Stimulated activated CD8-positive, alpha-beta memory T cell treated with anti-CD3 and anti-CD28 coated beads, Interleukin-2, amount 100 ng/mL, for 48 hours (primary cell): ENCODE measurements around the gene ETNK1.

ENCODE experiments used
- DNase-seq, 2 donors: peaks; one replicate each; pipeline ENCODE4 v3.0.0-alpha.2; 2020; ENCODE audit warnings: low read depth in 2 of 2

Gene ETNK1

DNA sequence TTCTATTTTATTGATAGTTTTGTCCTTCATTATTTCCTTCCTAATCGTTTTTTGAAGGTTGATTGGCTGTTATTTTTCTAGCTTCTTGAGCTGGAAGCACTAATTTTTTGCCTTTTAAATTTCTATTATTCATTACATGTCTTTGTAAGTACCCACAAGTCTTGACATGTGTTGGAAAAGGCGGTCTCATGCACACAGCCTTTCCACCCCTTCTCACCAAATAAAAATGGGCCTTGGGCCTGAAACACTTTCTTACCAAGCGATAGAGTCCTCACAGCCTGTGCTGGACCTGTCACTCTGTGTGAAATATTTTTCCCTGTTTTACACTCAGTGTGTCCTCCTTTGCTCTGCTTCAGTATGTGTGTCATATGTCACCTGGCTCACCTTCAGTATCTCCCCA lies 9.9 kb downstream of the ETNK1 start:
- no peak for DNase-seq

DNA sequence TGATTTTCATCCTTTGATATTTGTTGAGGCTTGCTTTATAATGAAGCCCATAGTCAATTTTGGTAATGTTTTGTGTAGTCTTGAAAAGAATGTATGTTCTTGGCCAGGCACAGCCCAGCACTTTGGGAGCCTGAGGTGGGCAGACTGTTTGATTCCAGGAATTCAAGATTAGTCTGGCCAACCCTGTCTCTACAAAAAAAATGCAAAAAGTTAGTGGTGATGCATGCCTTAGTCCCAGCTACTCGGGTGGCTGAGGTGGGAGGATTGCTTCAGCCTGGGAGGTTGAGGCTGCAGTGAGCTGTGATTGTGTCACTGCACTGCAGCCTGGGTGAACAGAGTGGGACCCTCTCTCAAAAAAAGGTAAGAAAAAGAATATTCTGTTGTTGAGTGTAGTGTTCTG lies 10.8 kb downstream of the ETNK1 start:
- DNase-seq: no peak

DNA sequence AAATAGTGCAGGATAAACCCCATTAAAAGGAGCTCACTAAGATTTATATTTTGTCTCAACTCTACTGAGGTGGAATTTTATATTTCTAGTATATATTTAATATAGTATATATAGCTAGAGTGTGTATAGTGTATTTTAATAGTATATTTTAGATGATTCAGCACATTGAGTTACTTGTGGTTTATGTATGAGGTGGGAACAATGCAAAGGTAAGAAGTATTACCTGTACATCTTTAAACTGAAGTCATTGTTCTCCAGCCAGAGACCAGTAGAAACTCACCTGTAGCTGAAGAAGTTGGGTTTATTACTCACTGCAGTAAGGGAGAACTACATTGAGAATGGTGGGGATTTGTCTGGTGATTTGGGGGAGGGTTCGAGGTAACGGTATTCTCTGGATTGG lies 15.9 kb downstream of the ETNK1 start:
- no peak for DNase-seq

- DNase-seq: no peak
Measured at GRCh38 chr12:22641353-22642053, 16.5 kb downstream of the ETNK1 start.

DNA sequence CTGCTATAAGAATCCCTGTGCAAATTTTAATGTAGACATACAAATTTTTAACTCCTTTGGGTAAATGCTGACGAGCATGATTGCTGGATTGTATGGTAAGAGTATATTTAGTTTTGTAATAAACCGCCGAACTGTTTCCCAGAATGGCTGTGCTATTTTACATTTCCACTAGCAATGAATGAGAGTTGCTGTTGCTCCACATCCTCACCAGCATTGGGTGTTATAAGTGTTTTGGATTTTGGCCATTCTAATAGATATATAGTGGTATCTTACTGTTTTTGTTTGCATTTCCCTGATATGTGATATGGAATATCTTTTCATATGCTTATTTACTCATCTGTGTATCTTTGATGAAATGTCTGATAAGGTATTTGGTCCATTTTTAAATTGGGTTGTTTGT lies 23.7 kb downstream of the ETNK1 start:
- no peak for DNase-seq

DNA sequence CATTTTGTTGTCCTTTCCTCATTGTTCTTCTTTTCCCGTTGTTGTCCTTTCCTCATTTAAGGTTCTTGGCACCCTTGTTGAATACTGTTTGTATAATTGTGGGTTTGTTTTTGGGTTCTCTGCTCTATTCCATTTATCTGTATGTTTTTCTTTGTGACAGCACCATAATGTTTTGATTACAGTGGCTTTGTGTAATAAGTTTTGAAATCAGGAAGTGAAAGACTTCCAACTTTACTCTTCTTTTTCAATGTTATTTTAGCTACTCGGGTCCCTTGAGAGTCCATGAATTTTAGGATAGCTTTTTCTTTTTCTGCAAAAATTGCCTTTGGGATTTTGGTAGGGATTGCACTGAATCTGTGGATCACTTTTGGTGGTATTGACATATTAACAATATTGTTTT lies 28.1 kb downstream of the ETNK1 start:
- DNase-seq: no peak

GRCh38 chr12:22653791-22654190 lies 28.8 kb downstream of the ETNK1 start:
- no peak for DNase-seq

DNA sequence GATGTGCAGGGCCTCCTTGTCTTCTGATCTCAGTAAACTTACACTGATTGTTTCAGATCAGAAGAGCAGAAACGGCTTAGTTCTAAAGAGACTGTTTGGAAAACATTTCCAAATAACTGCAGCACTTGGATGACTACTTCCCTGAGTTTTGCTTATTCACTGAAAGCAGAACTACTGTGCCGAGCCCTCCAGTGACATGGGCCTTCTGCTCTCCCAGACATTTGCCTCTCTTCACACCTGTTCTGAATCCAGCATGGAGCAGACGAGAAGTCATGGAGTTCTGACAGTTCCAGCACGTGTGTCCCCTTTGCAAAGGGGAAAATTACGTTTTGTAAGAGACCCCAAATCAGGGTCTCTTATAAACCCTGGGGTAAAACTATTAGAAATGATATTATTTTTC lies 31.4 kb downstream of the ETNK1 start:
- no peak for DNase-seq

GRCh38 chr12:22656831-22657230 lies 31.9 kb downstream of the ETNK1 start:
- no peak for DNase-seq

- DNase-seq: no peak
Measured at GRCh38 chr12:22657538-22657937, 32.6 kb downstream of the ETNK1 start.

DNA sequence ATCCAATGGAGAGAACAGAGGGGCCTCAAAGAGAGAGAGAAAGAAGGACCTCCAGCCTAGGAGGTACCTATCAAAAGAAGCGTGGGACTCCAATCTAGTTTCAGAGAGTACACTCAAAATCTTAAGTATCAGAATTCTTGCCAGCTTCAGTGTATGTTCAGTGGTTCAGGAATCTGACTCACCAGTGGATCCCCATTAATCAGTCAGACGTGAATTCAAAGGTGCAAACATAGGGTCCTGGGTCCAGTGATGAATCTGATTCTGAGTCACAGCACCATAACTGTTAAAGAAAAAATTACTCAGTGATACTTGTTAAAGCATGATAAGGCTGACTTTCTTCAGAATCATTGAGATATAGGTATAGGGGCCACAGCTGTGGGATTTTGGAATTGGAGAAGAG lies 33.2 kb downstream of the ETNK1 start:
- no peak for DNase-seq

GRCh38 chr12:22662356-22662755 lies 37.4 kb downstream of the ETNK1 start:
- no peak for DNase-seq

DNA sequence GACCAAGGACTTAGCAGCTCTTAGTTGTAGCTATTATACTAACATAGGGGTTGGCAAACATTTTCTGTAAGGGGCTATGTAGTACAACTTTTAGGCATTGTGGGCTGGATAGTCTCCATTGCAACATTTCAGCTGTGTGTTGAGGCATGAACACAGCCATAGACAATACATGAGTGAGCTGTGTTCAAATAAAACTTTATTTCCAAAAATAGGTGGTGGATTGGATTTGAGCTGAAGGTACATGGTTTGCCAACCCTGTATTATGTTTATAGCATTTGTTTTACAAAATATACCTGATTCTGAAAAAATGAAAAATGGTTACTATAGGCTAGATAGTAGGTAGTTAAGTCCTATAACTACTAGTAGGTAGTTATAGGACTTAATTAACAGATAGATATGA lies 40.5 kb downstream of the ETNK1 start:
- no peak for DNase-seq

- no peak for DNase-seq
Measured at GRCh38 chr12:22667122-22667521, 42.2 kb downstream of the ETNK1 start.

- no peak for DNase-seq
Measured at GRCh38 chr12:22668441-22668840, 43.5 kb downstream of the ETNK1 start.

- no peak for DNase-seq
Measured at GRCh38 chr12:22670762-22671161, 45.8 kb downstream of the ETNK1 start.

- no peak for DNase-seq
Measured at GRCh38 chr12:22672951-22673350, 48.0 kb downstream of the ETNK1 start.

DNA sequence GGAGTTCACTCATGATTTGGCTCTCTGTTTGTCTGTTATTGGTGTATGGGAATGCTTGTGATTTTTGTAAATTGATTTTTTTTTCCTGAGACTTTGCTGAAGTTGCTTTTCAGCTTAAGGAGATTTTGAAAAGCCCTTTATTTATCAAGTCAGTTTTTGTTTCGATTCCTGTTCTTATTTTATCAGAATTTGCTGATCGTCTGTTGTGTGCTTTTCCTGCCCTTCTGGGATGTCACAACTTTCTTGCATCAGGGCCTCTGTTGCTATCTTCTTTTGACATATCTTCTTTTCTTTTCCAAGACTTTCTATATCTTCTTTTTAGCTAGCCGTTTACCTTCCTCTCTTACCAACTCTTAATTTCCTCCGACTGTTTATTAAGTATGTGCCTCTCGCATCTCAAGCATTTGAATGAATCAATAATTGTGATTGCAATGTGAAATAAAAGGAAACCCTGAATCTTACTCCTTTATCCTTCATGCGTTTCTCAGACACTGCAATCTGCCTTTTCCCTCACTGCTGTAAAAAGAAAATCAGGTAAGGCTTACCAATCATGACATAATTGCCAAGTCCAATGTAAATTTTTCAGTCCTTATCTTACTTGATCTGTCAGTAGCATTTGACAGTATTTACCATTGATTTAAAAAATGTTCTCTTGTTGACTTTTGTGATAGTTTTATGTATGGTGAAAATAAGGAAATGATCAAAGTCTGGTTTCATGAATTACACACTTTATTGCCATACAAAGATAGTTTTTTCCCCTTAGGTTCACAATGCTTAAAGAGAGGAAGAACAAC lies 53.0 kb downstream of the ETNK1 start:
- DNase-seq: no peak

DNA sequence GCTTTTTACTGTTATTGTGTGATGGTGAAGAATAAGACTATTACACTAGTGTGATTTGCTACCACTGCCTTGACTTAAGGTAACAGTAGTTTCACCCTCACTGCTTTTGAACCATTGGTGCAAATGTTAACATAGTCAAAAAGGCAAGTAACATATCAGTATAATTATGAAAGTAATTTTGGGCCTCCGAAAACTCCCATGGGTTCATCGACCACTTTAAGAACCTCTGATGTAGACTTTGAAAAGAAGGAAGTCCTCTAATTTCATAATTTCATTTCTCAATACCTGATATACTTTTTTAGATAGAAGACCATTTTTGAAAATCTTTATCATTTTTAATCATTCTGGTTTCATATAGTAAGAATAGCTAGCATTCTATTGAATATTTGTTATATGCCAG lies 57.7 kb downstream of the ETNK1 start:
- no peak for DNase-seq

- no peak for DNase-seq
Measured at GRCh38 chr12:22683131-22683530, 58.2 kb downstream of the ETNK1 start.

DNA sequence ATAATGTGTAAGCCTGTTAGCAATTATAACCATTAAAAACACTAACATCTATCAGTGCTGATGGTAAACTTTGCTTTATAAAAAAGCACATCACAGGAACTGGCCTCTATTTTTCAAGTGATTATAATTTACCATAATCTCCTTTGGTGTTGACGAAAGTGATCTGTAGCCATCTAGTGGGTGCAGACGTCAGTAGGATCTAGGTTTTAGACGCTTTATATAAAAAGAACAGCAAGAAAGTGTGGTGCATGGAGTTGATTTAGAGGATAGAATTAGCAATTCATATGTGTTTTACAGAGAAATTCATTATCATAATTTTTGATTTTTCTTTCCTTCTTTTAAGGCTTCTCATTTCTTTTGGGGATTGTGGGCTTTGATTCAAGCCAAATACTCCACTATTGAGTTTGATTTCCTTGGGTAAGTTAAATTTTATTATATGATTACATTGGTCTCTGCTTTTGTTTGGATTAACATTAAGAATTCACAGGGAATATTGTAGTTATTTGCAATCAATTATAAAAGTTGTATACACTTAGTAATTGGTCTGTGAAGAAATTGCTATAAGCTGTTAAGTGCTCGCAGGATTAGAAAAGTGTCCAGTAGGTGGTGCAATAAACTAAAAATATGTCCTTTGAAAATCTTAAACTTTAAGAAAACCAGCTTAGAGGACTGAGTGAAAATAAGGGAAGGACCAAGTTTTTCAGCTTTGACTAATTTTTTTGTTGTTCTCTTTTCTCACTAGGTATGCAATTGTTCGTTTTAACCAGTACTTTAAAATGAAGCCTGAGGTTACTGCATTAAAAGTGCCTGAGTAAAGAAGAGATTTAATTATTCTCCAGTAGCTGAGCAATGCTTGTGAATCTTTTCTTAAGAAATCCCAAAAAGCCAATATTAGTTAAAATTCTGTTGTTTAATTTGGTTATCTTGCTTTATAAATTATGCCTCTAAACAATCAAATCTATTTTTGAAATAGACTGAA lies 59.5 kb downstream of the ETNK1 start:
- DNase-seq: no peak

DNA sequence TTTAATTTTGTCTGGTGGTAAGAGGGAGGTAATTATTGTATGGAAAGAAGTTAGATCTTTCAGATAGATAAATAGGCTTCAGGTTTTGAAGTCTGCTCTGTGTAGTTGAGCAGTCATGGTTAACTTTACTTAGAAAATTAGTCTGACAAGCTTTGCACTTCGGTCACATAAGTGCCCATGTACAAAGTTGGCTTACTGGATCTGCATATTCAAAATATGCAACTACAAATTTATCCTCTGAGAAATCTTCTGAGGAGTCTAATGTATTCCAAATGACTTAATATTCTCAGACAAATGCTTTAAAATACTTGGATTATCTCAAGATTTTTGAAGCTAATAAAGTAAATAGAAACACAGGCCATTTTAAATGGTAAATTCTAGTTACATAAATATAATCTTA lies 61.2 kb downstream of the ETNK1 start:
- no peak for DNase-seq
